ENCODE measurements around the gene KDM5C.

The KDM5C gene

GRCh38 chrX:53239474-53239873, 14.5 kb upstream of the KDM5C start:
- no peak overlapping the region for H3K4me3 ChIP-seq (ENCODE audit: control insufficient read depth, low read depth, low read length)
- no peak for DNase-seq (ENCODE audit: low read depth)
- TF ChIP-seq CTCF (IDR thresholded peaks at IDR 0.05; ENCODE audit: control insufficient read depth, insufficient read depth, low read depth, low read length, missing control alignments), result no peak

GRCh38 chrX:53237056-53237455, 12.0 kb upstream of the KDM5C start:
- TF ChIP-seq CTCF (IDR thresholded peaks at IDR 0.05; ENCODE audit: control insufficient read depth, insufficient read depth, low read depth, low read length, missing control alignments), result no peak
- H3K4me3 ChIP-seq (ENCODE audit: control insufficient read depth, low read depth, low read length), result no peak overlapping the region
- no peak for DNase-seq (ENCODE audit: low read depth)

- no peak for DNase-seq (ENCODE audit: low read depth)
- H3K4me3 ChIP-seq (ENCODE audit: control insufficient read depth, low read depth, low read length), result no peak overlapping the region
- TF ChIP-seq CTCF (IDR thresholded peaks at IDR 0.05; ENCODE audit: control insufficient read depth, insufficient read depth, low read depth, low read length, missing control alignments), result no peak
These were observed 11.1 kb upstream of the KDM5C start for GRCh38 chrX:53236025-53236679.

GRCh38 chrX:53235566-53235965, 10.6 kb upstream of the KDM5C start:
- no peak for DNase-seq (ENCODE audit: low read depth)
- TF ChIP-seq CTCF (IDR thresholded peaks at IDR 0.05; ENCODE audit: control insufficient read depth, insufficient read depth, low read depth, low read length, missing control alignments), result no peak
- H3K4me3 ChIP-seq (ENCODE audit: control insufficient read depth, low read depth, low read length), result no peak overlapping the region

GRCh38 chrX:53234484-53234883, 9.5 kb upstream of the KDM5C start:
- H3K4me3 ChIP-seq (ENCODE audit: control insufficient read depth, low read depth, low read length), result no peak overlapping the region
- TF ChIP-seq CTCF (IDR thresholded peaks at IDR 0.05; ENCODE audit: control insufficient read depth, insufficient read depth, low read depth, low read length, missing control alignments), result no peak
- DNase-seq (ENCODE audit: low read depth), result no peak

- no peak overlapping the region for H3K4me3 ChIP-seq (ENCODE audit: control insufficient read depth, low read depth, low read length)
- no peak for TF ChIP-seq CTCF (IDR thresholded peaks at IDR 0.05; ENCODE audit: control insufficient read depth, insufficient read depth, low read depth, low read length, missing control alignments)
- DNase-seq (ENCODE audit: low read depth), result no peak
These were observed 8.5 kb upstream of the KDM5C start for GRCh38 chrX:53233536-53233935.

GRCh38 chrX:53230116-53230515, 5.1 kb upstream of the KDM5C start:
- no peak for TF ChIP-seq CTCF (IDR thresholded peaks at IDR 0.05; ENCODE audit: control insufficient read depth, insufficient read depth, low read depth, low read length, missing control alignments)
- H3K4me3 ChIP-seq (ENCODE audit: control insufficient read depth, low read depth, low read length), result no peak overlapping the region
- DNase-seq (ENCODE audit: low read depth), result no peak

All from AG09309 (cell line).